ENCODE results near the gene SCCPDH. TPM values are rescaled to one million over a fixed set of nuclear protein-coding genes. Genes with fewer than 3 reads are reported as not detected.

Gene SCCPDH
- total and polyA plus RNA-seq, 9 of the 15 experiments (the other 6 are each of a cell fraction or from before 2014, with no cell fraction given): 7.0 to 61.9 (median 38.3) TPM

- no TSS peak for BruUV-seq (replicated peaks)
- Histone ChIP-seq H3K9ac (ENCODE audit: insufficient read depth in 1 of 2, low read depth in 2 of 2, low read length in 2 of 2) (no peak overlapping the region), H4K20me1 (replicated peaks; ENCODE audit: control insufficient read depth, insufficient read depth, low read length) (no peaks in the 10 kb centered on the region), H3K27me3 (ENCODE audit: control insufficient read depth in 2 of 2, insufficient read depth in 2 of 2, low read length in 2 of 2) (no peaks in the 10 kb centered on the region), H2AFZ (ENCODE audit: low read depth, low read length) (no peak overlapping the region), H3K4me2 (ENCODE audit: insufficient read depth, low read length) (no peak overlapping the region), H3K9me1 (ENCODE audit: control insufficient read depth, insufficient read depth, low read length) (no peaks in the 10 kb centered on the region), H3K27ac (ENCODE audit: extremely low read depth, low read depth, low read length) (no peak overlapping the region), H3K4me1 (replicated peaks in 1 of 2; ENCODE audit: control insufficient read depth in 2 of 2, insufficient read depth in 2 of 2, low read length in 2 of 2) (no peaks in the 10 kb centered on the region), H3K4me3 (no peak overlapping the region), H3K79me2 (ENCODE audit: control insufficient read depth, insufficient read depth, low read length) (no peaks in the 10 kb centered on the region), H3K9me3 (replicated peaks; ENCODE audit: control insufficient read depth, insufficient read depth, low read depth, low read length) (no peaks in the 10 kb centered on the region), H3K36me3 (ENCODE audit: control insufficient read depth, insufficient read depth, low read length) (peaks cover 23% of the 10 kb centered on the region; the same call in 2 of the 3 replicates)
- 70% methylated on average over 6 of the region's 6 CpGs for WGBS (ENCODE audit: insufficient coverage, low coverage, missing lambda C conversion rate)
- CTCF ChIA-PET (ENCODE audit: low intra/inter-chr PET ratio): no interaction called here
- no peak for DNase-seq (ENCODE audit: extremely low read depth in 1 of 4, low spot score in 3 of 4)
- TF ChIP-seq ZNF134 (CRISPR knock-in tag; conservative IDR thresholded peaks at IDR 0.05): no peak
- no peak for TF ChIP-seq THRB (CRISPR knock-in tag; conservative IDR thresholded peaks at IDR 0.05)
- TF ChIP-seq ZBTB43 (CRISPR knock-in tag; IDR thresholded peaks at IDR 0.05): no peak
- TF ChIP-seq GMEB1 (CRISPR knock-in tag; IDR thresholded peaks at IDR 0.05): no peak
- TF ChIP-seq ELK3 (CRISPR knock-in tag; IDR thresholded peaks at IDR 0.05): no peak
- no peak for TF ChIP-seq POLR3A (IDR thresholded peaks at IDR 0.05; ENCODE audit: borderline replicate concordance, extremely low read depth, insufficient read depth, insufficient read length)
- TF ChIP-seq ZSCAN32 (CRISPR knock-in tag; IDR thresholded peaks at IDR 0.05): no peak
- TF ChIP-seq RCOR1 (IDR thresholded peaks at IDR 0.05; ENCODE audit: borderline replicate concordance in 1 of 2, low read depth in 2 of 2, low read length in 2 of 2): no peak
- TF ChIP-seq, protein P1, sequence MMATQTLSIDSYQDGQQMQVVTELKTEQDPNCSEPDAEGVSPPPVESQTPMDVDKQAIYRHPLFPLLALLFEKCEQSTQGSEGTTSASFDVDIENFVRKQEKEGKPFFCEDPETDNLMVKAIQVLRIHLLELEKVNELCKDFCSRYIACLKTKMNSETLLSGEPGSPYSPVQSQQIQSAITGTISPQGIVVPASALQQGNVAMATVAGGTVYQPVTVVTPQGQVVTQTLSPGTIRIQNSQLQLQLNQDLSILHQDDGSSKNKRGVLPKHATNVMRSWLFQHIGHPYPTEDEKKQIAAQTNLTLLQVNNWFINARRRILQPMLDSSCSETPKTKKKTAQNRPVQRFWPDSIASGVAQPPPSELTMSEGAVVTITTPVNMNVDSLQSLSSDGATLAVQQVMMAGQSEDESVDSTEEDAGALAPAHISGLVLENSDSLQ (IDR thresholded peaks at IDR 0.05): no peak
- no peak for TF ChIP-seq ZFP1 (CRISPR knock-in tag; IDR thresholded peaks at IDR 0.05)
- TF ChIP-seq, protein P2, sequence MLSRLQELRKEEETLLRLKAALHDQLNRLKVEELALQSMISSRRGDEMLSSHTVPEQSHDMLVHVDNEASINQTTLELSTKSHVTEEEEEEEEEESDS (CRISPR knock-in tag; IDR thresholded peaks at IDR 0.05): no peak
- no peak for TF ChIP-seq MECOM (CRISPR knock-in tag; IDR thresholded peaks at IDR 0.05)
- TF ChIP-seq YBX1 (IDR thresholded peaks at IDR 0.05): no peak
- POLR2A ChIA-PET: no interaction called here
- intact Hi-C loops (cut with micrococcal nuclease) (no loop called here), in situ Hi-C loops (cut with MboI) (no loop called here)
- no peak for FAIRE-seq
- ATAC-seq: no peak
These were observed 47.2 kb downstream of the SCCPDH start for GRCh38 chr1:246771366-246771765.
